Embryonic facial prominence (tissue), 1 donor: Measurements from ENCODE around the gene ZACN.

Experiments used
- DNase-seq: peaks from one replicate; pipeline ENCODE4 v3.0.0-alpha.2; 2016; ENCODE audit errors: extremely low spot score

Gene ZACN

GRCh38 chr17:76082326-76083251 lies 3.6 kb downstream of the ZACN start:
- no peak for DNase-seq

DNA sequence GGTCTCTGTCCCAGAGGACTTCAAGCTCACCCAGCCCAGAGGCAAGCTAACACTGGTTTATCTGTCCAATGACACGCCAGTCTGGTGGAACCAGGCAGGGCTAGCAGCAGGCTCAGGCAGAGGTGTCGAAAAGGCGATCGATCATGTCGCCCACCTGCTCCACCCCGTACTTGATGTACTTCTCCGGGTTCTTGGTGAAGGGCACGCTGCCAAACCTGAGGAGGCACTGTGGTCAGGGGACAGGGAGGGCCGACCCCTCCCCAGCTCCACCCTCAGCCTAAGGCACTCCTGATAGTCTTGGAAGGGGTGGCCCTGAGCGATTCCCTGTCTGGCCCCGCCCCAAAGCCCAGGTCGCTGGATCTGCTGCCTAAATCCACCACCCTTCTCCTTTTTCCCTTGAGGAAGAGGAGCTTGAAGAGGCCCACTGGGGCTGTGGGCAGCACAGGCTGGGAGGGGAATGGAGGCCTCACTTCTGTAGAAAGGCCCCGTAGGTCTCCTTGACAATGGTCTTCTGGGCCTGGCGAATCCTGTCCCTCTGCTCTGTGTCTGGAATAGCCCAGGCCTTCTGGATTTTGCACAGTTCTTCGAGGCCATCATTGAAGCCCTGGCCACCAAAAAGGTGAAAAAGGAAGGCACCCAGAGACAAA lies 4.7 kb downstream of the ZACN start:
- no peak for DNase-seq

DNA sequence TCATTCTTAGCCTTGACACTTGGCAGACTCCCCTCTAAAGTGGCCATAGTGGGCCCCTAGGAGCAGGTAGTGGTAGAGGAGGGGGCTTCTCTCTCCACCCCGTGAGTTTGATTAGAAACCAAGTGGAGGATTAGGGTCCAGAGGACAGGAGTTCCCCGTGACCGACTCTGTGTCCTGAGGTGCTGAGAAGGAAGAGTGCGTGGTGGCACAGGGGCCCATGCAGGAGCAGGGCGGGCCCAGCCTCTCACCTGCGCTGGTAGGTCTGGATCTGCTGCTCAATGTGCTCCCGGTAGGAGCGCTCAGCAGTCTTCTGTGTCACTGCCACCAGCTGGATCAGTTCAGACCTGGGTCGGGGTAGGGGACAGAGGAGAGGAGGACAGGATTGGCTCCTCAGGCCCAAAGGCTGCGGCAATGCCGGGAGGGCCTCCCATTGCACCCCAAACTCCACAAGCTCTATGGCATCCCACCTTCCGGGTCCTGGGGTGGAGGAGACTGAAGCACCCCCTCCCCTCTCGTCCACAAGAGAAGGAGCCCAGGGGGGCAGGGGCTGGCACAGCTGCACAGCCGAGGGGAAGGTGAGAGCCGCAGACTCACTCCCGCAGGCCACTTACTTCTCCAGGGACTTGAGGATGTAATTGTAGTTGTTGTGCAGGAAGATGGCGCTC lies 6.2 kb downstream of the ZACN start:
- no peak for DNase-seq

DNA sequence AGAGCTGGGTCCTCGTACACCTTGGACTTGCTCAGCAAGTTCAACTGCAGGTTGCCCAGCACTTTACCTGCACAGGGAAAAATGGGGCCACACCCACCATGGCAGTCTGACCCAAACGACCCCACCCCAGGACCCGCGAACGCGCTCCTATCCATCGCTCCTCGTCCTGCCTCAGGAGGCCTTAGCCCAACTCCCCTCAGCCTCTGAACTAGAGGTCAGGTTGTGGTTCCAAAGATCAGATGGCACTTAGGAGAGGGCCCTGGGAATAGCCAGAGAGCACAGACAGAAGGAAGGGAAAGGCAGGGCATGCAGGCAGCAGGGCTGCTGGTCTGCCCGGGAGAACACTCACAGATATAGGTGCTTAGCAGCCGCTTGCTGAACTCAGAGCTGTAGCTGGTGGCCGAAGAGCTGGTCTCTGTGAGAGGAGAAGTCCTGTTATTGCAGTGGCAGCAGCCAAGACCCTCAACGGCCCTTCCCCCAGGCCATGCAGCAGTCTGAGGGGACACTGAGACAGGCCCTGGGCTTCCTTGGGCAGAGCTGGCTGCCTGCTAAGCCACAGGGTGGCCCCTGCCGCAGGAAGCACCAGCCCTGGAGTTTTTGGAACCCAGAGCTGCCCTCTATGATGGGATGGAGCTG lies 6.9 kb downstream of the ZACN start:
- DNase-seq: no peak

GRCh38 chr17:76086384-76086783 lies 7.4 kb downstream of the ZACN start:
- DNase-seq: no peak

- no peak for DNase-seq
Observed at GRCh38 chr17:76087531-76087930, 8.5 kb downstream of the ZACN start.

DNA sequence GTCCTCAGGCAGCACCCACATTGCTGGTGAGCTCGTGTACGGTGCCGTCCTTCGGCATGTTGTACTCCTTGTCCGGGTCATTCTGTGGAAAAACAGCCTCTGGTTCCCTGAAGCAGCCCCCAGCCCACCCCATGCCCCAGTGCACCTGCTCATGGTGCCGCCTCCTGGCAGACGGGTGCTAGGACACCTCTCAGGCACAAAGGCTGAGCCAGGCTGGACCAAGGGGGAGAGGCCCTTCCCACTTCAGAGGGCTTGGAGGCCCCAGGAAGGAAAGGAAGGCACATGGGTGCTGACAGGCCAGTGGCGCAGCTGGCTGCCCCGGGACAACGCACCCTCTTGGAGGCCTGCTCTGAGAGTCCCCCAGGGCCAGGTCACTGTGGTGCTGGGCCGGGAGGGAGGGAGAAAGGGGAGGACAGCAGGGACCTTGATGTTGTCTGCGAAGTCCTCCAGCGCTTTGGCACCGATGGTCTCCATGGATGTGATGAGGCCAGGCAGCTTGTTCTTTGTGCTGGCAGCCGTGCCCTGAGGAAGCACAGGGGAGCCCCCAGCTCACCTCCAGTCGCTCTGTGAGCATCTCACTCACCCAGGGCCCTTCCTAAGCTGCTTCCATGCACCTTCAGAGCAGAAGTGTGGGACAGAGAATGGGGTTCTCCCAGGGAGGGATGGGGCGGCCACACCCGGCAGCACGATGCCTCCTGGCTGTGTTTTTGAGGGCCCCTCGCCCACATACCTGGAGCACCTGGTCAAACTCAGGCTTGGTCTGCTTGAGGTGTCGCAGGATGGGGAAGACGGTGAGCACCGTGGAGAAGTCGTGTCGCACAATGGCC lies 9.3 kb downstream of the ZACN start:
- no peak for DNase-seq

GRCh38 chr17:76088868-76089576 lies 10.0 kb downstream of the ZACN start:
- DNase-seq: no peak

DNA sequence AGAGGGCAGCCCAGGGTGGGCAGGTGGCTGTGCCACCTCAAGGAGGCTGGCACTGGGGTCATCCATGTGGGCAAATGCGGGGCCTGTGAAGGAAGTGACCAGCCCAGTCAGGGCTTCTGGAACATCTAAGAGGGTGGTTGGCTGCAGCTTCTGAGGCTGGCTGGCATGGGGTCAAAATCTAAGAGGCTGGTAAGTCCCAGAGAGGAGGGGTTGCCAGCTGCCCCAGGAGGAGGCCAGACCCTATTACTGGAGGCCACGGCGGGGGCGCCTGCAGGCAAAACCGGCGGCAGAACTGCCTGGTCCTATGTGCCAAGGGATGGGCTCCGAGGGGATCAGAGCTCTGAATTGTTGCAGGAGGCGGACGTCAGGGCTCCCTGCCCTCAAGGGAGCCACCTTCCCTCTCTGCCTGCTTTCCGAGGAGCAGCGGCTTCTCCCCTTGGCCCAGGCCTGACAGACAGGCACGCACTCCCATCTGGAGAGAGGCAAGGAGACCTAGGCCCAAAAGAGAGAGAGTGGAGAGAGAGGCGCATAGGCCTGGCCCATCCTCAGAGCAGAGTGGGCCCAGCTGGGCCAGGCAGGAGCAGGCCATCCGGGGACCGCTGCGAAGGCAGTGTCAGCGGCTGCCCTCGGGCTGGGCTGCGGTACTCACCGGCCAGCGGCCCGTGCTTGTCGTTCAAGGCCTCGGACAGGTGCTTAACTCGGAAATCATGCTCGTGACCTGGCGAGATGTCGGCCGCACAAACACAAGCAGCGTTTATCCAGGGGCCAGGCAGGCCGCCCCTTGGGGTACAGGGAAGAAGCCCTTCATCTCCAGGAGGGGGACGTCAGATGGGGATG lies 10.9 kb downstream of the ZACN start:
- no peak for DNase-seq

- no peak for DNase-seq
Observed at GRCh38 chr17:76090517-76091129, 11.6 kb downstream of the ZACN start.

DNA sequence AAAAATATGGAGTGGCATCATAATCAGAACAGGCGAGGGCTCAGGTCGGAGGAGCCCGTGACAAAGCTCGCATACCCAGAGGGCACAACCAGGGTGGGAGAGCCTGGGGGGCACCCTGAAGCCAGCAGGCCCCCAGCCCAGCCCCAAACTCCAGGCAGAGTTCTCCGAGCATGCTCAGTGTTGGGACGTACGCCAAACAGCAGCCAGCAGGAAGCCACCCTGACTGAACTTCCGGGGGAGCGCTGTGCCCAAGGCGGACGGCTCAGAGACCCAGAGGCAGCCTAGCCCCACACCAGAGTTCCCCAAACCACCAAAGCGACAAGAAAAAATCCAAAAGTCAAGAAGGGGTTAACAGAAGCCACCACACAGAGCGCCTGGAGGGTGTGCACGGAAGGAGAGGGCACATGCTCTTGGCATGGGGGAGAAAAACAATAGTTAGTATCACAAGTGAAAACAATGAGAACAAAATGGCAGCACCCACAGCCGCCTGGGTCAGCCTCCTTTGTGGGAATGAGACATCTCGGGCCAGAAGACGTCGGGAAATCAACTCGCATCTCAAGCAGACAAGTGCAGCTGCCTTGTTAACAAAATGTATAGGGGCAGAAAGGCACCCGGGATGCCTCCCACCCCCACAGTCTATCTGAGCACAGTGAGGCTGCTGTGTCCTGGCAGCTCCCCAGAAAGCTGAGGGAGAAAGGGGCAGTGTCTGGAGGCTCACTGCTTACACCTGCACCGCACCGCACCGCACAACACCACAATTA lies 12.7 kb downstream of the ZACN start:
- DNase-seq: no peak

DNA sequence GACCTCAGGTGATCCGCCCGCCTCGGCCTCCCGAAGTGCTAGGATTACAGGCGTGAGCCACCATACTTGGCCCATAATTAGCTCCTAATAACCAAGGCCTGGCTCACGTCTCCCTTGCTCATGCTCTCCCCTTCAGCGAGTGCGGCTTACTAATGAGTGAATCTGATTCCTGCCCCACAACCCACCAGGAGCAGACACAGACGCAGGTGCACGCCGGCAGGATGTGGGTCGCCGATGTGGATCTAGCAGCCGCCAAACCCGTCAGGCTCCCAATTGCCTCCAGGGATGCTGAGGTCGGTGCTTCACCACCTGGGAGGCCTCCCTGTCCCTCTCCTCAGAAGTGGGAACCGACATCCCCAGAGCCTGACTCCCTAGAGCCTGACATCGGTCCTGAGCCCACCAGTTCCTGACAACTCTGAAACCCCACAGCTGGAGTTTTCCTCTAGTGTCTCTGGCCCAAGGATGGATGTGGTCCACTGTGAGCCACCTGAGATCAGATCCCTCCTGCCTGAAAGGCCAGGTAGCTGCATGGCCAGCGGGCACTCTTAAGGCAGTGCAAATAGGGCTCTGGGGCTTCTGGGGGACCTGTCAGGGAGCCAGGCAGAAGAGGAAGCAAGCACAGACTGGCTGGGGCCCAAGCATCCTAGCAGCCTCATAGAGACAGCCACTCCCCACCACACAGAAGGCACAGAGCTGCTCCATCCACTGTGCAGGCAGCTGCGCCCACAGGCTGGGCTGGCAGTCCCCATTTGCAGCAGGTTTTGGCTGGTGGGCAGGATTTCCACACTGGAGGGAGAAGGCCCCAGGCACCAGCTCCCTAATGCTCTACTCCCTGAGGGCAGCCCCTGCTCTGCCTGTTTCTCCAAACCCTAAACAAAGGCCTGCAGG lies 13.8 kb downstream of the ZACN start:
- no peak for DNase-seq

- no peak for DNase-seq
Observed at GRCh38 chr17:76094046-76094445, 15.1 kb downstream of the ZACN start.

GRCh38 chr17:76095943-76096342 lies 17.0 kb downstream of the ZACN start:
- no peak for DNase-seq

GRCh38 chr17:76097716-76098295 lies 18.8 kb downstream of the ZACN start:
- DNase-seq: no peak

DNA sequence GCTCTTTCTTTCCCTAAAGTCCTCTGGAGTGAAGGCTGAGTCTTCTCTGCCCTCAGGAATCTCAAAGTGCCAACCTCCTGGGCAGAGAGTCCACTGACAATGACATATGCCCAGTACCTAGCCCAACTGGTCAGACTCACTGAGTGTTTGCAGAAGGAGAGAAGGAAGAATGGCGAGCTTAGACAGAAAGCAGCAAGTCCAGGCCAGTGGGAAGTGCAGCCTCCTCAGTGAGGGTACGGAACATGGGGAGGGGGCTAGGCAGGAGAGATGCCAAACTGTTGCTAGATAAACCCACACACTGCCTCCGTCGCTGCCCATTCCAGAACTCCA lies 23.9 kb downstream of the ZACN start:
- no peak for DNase-seq
